SU-DHL-6 (cell line): ENCODE results near the gene NTM.

ENCODE experiments used
- CTCF ChIP-seq: fragments of 200-600 bp; sonication (generic); IDR thresholded peaks from one replicate; pipeline ENCODE4 v1.5.1; 2017; ENCODE audit warnings: antibody characterized with exemption, mild to moderate bottlenecking, low read length, moderate library complexity; ENCODE audit not compliant: insufficient read depth, poor library complexity, severe bottlenecking
- EZH2phosphoT487 ChIP-seq: fragments of 200-600 bp; sonication (generic), shearing (Covaris generic); conservative IDR thresholded peaks from 2 replicates; pipeline ENCODE4 v1.6.1; 2018; ENCODE audit warnings: mild to moderate bottlenecking, antibody characterized with exemption, low read length, moderate library complexity, mixed read lengths

- TF ChIP-seq CTCF: no peak
- TF ChIP-seq EZH2phosphoT487: no peak
Observed at GRCh38 chr11:132263875-132264274, 893.5 kb downstream of the NTM start.
